ENCODE results near the gene HS6ST1.

The HS6ST1 gene, protein sequence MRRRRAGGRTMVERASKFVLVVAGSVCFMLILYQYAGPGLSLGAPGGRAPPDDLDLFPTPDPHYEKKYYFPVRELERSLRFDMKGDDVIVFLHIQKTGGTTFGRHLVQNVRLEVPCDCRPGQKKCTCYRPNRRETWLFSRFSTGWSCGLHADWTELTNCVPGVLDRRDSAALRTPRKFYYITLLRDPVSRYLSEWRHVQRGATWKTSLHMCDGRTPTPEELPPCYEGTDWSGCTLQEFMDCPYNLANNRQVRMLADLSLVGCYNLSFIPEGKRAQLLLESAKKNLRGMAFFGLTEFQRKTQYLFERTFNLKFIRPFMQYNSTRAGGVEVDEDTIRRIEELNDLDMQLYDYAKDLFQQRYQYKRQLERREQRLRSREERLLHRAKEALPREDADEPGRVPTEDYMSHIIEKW

DNA sequence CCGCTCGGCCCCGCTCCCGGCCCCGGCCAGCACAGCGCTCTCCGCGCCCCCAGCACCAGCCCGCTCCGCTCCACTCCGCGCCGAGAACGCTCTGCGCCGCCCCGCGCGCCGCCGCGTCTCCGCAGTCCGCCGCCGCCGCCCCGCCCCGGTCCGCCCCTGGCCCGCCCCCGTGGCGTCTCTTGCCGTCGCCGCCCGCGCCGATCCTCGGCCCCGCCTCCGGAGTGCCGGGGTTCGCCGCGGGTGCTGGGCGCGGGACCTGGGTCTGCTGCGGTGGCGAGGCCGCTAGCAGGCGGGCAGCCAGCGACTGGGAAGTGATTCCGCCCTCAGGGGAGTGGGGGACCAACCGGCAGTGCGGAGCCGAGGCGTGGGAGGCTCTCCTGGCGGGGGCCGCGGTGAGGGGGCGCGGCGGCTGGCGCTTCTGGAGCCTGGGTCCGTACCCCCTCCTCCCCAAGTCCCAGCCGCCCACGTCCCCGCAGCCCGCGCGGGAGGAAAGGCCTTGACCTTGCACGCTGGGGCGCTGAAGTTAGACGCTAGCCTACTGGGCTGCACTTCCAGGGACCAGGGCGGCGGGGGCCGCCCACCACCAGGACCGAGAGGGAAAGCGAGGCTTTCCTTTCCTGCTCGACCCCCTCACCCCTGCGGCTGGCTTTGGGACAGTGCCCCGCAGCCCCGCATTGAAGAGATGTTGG, at the start of gene HS6ST1:
Gene HS6ST1, minus strand, starts transcription at position 93 of the 689 bp plus-strand sequence. CDS start 305 bp downstream, outside the sequence.
- DNase-seq (ENCODE audit: low read depth), result peak; percentile 84

DNA sequence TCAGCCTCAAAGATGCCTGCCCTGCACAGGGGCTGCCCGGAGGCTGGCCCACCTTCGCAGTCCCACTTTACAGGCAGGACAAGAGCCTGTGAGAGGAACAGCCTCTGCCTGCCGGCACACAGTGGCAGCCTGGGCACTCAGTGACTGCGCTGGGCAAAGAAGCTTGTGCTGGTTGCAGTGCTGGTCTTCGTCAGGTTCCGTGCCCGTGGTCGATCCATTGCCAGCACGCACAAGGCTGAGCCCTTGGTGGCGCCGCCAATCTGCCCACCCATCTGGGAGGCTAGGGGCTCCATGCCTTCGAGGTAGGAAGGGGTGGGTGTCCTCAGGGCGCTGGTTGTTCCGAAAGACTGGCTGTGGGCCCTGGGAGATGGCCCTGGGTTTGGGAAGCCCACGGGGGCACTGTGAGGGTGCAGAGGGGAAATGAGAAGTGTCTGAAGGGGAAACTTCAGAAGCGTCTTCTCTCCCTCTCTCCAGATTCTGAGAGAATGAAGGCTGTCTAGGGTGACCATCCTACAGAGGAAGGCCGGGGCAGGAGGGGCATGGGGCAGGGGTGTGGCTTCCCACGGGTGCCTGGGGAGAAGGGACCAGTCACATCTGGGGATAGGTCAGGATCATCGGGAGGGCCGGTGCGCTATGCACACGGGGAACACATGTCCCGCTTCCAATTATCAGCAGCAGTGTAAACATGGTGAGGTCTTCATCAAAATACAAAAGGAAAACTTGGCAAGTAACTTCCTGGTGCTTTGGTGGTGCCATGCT, 49.1 kb upstream of the HS6ST1 start:
- no peak for DNase-seq (ENCODE audit: low read depth)

DNA sequence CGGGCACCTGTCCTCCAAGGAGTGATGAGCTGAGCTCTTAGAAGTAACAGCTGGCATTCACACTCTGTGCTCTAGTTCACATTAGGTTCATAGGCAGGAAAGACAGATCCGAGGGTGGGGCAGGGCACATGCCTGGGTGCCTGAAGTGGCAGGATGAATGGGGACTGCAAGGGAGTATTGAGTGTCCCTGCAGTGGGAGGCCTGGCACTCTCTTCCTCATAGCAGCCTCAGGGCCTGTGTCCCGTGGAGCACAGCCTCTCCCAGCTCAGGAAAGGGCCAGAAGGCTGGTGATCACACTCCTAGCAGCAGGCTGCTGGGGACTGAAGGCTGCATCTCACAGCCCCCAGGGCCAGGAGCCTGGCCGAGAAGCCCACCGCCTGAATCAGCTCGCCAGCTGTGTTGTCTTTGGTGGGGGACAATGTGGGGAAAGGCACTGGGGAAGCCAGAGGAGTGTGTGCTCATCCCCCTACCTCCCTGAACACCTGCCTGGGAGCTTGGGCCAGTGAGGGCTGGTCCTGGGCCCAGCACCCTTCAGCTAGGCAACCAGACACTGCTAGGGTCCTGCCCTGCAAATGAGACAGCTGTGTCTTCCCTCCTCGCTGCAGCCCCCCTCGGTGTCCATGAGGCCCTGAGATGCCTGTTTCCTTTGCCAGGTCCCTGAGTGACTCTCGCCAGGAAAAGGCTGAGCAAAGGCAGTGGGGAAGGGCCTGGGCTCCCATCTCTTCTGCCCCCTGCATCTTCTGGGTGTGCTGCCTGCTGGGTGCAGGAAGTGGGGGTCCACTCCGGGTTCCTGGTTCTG, 48.2 kb upstream of the HS6ST1 start:
- no peak for DNase-seq (ENCODE audit: low read depth)

DNA sequence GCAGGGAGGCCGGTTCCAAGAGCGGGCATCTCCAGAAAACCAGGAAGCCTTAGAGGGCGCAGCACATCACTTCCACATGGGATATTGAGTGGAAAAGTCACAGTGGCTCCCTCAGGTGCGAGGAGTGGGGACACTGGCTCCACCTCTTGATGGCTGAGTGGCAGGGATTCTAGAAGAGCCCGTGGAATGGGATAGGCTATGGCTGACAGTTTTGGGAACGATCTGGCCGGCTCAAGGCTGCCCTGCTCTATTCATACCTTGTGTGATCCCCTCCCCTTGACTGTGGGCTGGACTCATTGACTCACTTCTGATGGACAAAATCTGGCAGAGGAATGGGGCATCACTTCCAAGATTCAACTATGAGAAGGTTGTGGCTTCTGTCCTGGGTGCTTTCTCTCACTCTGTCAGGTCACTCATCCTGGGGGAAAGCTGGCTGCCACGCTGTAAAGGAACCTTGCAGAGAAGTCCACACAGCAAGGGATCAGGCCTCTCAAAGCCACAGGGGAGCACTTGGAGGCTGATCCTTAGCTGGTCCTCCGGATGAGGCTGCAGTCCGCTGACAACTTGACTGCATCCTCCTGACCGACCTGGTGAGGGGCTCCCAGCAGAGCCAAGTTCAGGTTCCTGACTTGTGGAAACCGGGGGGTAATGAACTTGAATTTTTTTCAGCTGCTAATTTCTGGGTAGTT, 46.7 kb upstream of the HS6ST1 start:
- no peak for DNase-seq (ENCODE audit: low read depth)

DNA sequence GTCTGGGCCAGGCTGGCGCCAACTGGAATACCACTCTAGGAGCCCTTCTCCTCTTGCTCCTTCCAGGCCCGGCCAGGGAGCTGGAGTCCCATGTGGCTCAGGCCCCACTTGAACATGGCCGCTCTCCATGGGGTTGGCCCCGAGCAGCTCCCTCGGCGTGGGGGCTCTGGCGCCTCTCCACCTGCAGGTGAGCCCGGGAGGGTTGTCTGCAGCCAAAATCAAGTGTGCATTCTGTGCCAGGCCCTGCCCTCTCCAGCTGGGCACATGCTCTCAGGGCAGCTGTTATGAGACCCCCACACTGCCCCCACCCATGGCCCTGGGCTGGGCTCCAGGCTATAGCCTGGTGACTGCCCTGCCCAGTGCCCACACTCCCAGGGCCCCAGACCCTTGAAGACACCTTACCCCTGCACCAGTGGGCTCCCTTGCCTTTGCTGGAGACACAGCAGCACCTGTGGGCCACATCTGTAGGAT, 45.8 kb upstream of the HS6ST1 start:
- DNase-seq (ENCODE audit: low read depth), result no peak

DNA sequence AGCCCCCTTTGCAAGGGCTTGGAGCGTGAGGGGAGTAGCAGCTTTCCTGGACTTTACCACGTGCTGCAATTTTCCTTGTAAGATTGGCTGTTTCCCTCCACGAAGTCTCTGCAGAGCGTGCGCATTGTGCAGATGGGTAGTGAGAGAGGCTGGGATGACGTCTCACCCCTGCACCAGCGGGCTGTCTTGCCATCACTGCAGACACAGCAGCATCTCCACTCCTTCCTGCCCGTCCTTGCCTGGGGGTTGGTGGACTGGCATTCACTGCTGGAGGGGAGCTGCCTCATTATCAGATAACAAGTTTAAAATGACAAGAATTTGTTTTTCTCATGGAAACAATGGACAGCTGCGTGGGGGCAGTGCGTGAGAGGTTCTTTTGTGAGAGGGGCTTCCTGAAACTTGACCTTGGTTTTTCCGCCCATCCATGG, 45.3 kb upstream of the HS6ST1 start:
- no peak for DNase-seq (ENCODE audit: low read depth)

DNA sequence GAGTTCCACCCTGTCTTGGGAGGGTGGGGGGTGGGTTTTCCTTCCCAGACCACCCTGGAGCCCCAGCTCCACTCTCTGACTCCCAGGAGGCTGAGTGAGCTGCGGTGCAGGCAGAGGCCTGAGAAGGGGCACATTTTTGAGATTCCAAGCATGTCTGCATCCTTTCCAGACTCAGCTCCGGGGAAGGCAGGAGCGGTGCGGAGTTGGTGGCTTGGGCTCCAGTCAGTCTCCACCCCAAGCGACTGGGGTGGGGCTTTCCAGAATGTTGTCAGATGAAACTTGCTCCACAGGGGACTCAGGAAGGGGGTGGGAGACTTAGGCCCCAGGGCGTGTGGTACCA, 44.2 kb upstream of the HS6ST1 start:
- DNase-seq (ENCODE audit: low read depth), result peak; percentile 81

DNA sequence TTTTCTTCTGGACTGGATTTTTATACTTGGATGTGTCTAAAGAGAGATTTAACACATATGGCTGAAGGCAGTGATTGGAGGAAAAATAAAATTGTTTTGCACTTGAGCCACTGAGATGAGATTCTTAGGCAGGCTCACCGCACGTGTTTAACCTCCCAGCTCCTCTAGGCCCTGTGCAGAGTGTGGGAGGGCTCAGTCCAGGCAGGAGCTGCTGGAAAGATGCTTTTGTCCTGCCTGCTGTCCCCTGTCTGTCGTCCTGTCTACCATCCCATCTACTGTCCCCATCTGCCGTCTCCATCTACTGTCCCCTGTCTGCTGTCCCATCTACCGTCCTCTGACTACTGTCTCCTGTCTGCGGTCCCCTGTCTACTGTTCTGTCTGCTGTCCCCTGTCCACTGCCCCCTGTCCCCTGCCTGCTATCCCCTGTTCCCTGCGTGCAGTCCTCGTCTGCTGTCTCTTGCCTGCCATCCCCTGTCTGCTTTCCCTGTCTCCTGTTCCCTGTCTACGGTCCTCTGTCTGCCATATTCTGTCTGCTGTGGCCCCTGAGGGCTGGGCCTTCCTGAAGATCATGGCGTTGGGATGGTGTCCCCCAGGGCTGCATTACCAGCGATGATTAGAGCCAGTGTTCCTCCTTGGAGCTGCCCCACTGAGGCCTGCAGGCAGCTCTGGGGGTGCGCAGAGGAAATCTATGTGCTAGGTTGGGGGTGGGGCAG, 43.7 kb upstream of the HS6ST1 start:
- no peak for DNase-seq (ENCODE audit: low read depth)

DNA sequence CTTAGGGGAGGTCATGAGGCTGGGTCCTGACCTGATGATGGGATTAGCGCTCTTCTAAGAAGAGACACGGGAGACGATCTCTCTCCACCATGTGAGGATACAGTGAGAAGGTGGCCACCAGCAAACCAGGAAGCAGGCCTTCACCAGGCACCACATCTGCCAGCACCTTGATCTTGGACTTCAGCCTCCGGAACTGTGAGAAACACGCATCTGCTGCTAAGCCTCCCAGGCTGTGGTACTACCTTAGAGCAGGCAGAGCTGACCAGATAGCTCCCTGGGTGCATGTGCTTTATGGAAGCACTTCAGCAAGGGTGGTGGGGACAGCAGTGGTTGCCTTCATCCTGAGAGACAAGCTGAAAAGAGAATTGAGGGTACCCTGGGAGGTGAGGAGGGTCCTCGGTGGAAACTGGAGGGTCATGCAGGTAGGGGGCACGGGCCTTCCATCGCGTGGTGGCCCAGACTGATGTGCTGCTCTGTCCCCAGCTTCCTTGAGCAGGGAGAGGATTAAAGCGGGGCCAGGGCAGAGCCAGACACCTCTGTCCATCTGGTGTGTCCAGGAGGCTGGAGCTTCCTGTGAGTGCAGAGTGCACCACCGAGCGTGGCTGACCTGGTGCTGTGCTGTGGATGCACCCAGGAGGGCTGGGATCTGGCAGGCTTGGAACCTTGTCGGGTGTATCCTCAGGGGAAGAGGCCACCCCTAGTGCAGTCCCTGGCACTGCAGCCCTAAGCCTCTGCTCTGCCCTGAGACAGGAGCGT, 42.9 kb upstream of the HS6ST1 start:
- no peak for DNase-seq (ENCODE audit: low read depth)

DNA sequence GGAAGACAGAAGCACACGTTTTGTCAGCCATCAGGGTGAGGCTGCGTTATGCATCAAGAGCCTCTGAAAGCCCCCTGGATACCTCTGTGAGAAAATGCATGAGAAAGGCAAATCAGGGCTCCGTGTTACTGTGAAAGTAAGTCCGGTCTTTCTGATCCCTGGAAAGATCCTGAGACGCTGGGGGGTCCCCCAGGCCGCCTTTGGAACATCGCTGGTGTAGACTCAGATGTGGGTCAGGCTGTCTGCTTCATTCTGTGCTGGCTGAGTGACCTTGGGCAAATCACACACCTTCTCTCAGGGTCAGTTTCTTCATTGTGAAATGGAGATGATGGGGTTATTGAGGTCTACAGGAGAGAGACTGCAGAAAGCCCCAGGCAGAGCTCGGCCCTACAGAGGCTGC, 42.0 kb upstream of the HS6ST1 start:
- DNase-seq (ENCODE audit: low read depth), result no peak

DNA sequence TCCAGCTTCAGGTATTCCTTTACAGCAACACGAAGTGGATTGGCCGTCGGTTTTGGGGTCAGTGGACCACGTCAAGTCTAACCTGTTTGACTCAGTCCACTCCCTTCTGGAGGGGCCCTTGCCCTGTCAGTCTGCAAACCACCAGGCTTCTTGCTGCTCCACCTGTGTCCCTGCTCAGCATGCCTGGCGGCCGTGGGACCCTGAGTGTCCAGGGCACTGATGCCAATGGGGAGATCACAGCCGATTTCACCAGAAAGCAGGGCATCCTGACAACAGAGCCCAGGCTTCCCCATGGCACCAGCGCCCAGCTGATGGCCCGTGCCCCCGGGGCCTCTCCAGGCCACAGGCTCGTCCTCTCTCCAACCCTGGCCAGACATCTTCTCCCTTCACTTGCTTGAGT, 41.2 kb upstream of the HS6ST1 start:
- DNase-seq (ENCODE audit: low read depth), result no peak

DNA sequence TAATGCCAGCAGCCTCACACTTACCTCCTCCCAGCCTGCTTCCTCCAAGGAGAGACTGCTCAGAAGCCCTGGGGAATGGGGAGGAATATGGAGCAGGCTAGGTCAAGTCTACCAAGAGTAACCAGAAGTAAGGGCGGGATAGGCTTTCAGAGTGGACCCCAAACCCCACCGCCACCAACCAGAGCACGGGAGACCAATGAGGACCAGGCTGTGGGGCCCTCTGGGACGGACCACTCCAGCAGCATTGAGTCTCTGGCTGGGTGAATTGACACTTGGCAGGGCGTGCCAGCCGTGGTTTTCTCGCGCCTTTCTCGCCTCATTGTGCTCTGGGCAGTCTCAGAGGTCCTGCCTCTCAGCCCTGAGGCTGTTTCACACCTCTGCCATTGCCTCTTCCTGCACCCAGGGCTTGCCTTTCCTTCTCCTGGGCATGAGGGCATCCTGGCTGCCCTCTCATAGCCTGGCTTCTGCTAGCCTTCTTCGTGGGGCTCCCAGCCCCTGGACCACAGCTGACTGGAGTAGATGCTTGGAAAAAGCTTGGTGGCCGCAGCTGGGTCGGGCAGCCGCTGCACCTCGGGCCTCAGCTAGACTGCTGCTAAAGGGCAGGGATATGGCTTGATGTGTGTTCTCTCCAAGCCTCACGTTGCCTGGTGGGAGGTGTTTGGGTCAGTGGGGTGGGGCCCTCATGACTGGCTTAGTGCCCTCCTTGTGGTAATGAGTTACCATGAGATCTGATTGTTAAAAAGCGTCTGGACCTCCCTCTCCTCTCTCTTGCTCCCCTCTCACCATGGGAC, 40.5 kb upstream of the HS6ST1 start:
- DNase-seq (ENCODE audit: low read depth), result no peak

DNA sequence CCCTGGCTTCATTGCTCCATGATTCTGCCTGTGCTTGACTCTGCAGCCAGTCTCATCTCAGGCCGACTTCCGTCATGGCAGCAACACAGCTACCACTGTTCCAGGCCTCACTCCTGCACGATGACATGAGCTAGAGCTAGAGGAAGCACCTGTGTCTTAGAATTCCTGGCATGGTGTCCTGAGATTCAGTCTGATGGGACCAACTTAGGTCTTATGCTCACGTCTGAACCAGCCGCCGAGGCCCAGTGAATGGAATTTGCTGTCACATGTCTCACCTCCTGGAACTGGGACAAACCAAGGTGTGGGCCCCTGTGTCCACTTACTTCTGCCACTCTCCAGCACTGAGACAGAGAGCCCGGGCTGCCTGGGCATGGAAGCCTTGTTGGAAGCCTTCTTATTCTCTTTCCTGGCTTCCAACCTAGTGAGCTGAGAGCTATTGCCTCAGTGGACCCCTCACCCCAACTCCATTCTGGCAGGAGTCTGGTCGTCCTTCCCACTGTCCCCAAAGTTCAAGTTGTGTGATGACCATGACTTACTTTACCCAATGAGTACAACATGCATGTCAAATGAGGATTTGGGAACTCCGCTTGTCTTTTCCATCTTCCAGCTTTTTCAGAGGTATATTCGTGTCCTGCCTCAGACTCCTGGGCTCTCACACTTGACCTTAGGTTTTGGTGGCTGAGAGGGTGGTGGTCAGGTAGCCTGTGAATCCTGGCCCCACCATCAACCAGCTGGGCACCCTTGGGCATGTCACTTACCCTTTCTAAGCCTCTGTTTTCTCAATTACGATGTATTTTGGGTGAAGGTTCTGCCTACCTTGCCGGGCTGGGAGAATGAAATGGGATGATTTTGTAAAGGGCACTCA, 39.1 kb upstream of the HS6ST1 start:
- DNase-seq (ENCODE audit: low read depth), result no peak

DNA sequence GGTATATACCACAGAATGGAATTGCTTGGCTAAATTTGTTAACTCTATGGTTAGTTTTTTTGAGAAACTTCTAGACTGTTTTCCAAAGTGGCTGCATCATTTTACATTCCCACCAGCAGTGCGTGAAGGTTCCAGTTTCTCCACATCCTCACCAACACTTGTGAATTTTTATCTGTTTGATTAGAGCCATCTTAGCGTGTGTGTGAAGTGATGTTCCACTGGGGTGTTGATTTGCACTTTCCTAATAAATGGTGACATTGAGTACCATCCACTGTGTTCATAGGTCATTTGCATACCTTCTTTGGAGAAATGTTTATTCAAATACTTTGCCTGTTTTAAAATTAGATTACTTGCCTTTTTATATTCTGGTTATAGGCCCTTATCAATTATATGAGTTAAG, 37.5 kb upstream of the HS6ST1 start:
- DNase-seq (ENCODE audit: low read depth), result no peak

DNA sequence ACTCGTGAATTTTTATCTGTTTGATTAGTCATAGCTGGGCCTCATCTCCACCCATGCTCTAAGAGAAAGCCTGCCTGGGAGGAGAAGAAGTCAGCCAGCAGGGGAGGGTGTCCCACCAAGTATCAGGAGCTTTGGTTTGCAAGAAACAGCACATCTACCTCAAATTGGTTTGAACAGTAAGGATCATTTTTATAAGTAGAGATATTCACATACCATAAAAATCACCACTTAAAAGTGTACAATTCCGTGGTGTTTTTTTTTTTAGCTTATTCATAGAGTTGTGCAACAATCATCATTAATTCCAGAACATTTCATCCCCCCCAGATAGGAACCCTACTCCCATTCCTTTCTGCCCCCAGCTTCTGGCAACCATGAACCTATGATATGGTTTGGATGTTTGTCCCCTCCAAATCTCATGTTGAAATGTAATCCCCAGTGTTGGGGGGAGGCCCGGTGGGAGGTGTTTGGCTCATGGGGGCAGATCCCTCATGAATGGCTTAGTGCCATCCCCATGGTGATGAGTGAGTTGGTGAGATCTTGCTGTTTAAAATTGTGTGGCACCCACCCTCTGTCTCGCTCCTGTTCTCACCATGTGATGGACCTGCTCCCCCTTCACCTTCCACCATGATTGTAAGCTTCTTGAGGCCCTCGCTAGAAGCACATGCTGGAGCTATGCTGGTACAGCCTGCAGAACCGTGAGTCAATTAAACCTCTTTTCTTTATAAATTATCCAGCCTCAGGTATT, 36.2 kb upstream of the HS6ST1 start:
- DNase-seq (ENCODE audit: low read depth), result peak; percentile 65

DNA sequence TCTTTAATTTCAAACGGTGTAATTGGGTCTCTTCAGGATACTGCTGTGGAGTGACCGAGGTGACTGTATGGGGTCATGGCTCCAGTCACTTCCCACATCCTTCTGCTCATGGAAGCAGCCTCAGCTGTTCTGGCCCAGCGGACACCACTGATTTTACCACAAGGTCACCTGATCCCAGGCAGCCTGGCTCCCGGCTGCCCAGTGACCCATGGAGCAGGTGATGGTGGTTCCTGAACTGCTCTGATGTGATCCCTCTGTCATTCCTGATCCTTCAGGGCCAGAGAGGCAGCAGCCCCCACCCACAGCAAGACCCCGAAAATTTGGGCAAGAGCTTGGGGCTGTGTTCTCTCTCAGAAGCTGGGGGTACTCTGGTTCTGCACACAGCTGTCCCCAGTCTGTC, 35.5 kb upstream of the HS6ST1 start:
- no peak for DNase-seq (ENCODE audit: low read depth)

DNA sequence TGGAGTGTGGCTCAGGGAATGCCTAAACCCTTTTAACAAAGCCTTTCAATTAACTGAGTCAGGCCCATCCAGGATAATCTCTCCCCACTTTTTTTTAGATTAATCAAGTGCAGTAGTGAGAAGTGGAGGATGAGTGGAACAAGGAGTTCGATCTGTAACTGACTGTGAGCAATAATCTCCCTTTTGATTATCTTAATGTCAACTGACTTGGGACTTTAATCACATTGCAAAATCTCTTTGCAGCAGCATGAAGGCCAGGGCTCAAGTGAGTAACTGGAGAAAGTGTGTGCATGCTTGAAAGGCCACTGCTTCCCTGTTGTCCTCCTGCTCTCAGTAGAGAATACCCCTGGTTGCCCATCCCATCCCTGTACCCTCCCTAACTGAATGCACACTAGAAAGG, 32.1 kb upstream of the HS6ST1 start:
- DNase-seq (ENCODE audit: low read depth), result no peak

Measured in iris pigment epithelial cell (primary cell).